B cell (primary cell): ENCODE results near the gene MT3. TPM values are rescaled to one million over a fixed set of nuclear protein-coding genes. Genes with fewer than 3 reads are reported as not detected.

Experiments
- ATAC-seq: fragments of 200-7000 bp; cut with Tn5 transposase; one replicate; pipeline ENCODE4 v1.10.0; 2021; ENCODE audit warnings: low read depth, mild to moderate bottlenecking, moderate number of reproducible peaks, moderate library complexity
- CTCF ChIA-PET: fragments of 350-600 bp; sonication (Branson Sonifier 250); formaldehyde crosslinking; loops from one replicate; lab custom pipeline; 2021; ENCODE audit warnings: antibody characterized with exemption, inconsistent platforms; lab: Charles Lee
- POLR2A ChIA-PET: fragments of 350-600 bp; sonication (Branson Sonifier 250); formaldehyde crosslinking; loops from one replicate; lab custom pipeline; 2021; ENCODE audit warnings: antibody characterized with exemption; lab: Charles Lee
- DNase-seq: peaks from one replicate; pipeline ENCODE4 v3.0.0; 2013
- H2AFZ ChIP-seq: 2 replicates; pipeline ENCODE4 v1.6.1; 2012; ENCODE audit warnings: mild to moderate bottlenecking, low read depth, low read length; ENCODE audit not compliant: insufficient read depth, poor library complexity, severe bottlenecking
- H3K27ac ChIP-seq, 2 donors: 1 replicate in 1 of 2; 2 replicates in 1 of 2; pipeline ENCODE4 v1.5.1; 2012 to 2013; ENCODE audit warnings: low read length in 2 of 2, mild to moderate bottlenecking in 2 of 2, moderate library complexity in 1 of 2
- H3K27me3 ChIP-seq, 4 experiments: fragments of 200-600 bp in 1 of 4; sonication (generic) in 1 of 4; replicated peaks in 1 of 4; 1 replicate in 2 of 4; 2 replicates in 2 of 4; pipeline versions ENCODE4 v1.6.1 to v1.7.0; 2013 to 2016; ENCODE audit warnings: low read length in 3 of 4, mild to moderate bottlenecking in 2 of 4, mixed read lengths in 1 of 4, moderate library complexity in 1 of 4; ENCODE audit not compliant: insufficient read depth in 4 of 4, control insufficient read depth in 3 of 4; ENCODE audit errors: control extremely low read depth in 1 of 4
- H3K36me3 ChIP-seq, 2 experiments: replicated peaks in 1 of 2; 1 replicate in 1 of 2; 2 replicates in 1 of 2; pipeline versions ENCODE4 v1.6.1 to v1.7.1; 2013; ENCODE audit warnings: low read length in 1 of 2; ENCODE audit not compliant: insufficient read depth in 2 of 2, control insufficient read depth in 1 of 2; ENCODE audit errors: control extremely low read depth in 1 of 2, extremely low read depth in 1 of 2
- H3K4me1 ChIP-seq, 2 donors: fragments of 200-600 bp in 1 of 2; sonication (generic) in 1 of 2; 1 replicate in 1 of 2; 2 replicates in 1 of 2; pipeline versions ENCODE4 v1.5.1 to v1.6.1; 2013 to 2017; ENCODE audit warnings: low read length in 2 of 2; ENCODE audit not compliant: control insufficient read depth in 2 of 2, insufficient read depth in 2 of 2
- H3K4me2 ChIP-seq: replicated peaks from 2 replicates; pipeline ENCODE3; 2012; ENCODE audit warnings: mild to moderate bottlenecking, low read depth, low read length; ENCODE audit not compliant: poor library complexity, severe bottlenecking
- H3K4me3 ChIP-seq, 5 experiments: fragments of 200-600 bp in 1 of 5; sonication (generic) in 1 of 5; 1 replicate in 3 of 5; 2 replicates in 2 of 5; pipeline versions ENCODE4 v1.5.1 to v1.7.0; 2011 to 2016; ENCODE audit warnings: low read length in 4 of 5, mild to moderate bottlenecking in 4 of 5, low read depth in 2 of 5, control low read depth in 1 of 5, moderate library complexity in 1 of 5; ENCODE audit not compliant: insufficient read depth in 1 of 5; ENCODE audit errors: control extremely low read depth in 1 of 5, extremely low read depth in 1 of 5
- H3K79me2 ChIP-seq: fragments of 200-600 bp; sonication (generic); one replicate; pipeline ENCODE4 v1.6.0; 2016; ENCODE audit warnings: low read length; ENCODE audit not compliant: control insufficient read depth, insufficient read depth
- H3K9ac ChIP-seq: fragments of 200-600 bp; sonication (generic); 2 replicates; pipeline ENCODE4 v1.6.1; 2017; ENCODE audit warnings: mild to moderate bottlenecking, low read length, moderate library complexity
- H3K9me3 ChIP-seq, 3 donors: one replicate each; pipeline versions ENCODE4 v1.6.1 to v1.7.1; 2013; ENCODE audit warnings: low read length in 2 of 3; ENCODE audit not compliant: control insufficient read depth in 2 of 3, insufficient read depth in 1 of 3; ENCODE audit errors: control extremely low read depth in 1 of 3
- H4K20me1 ChIP-seq: 2 replicates; pipeline ENCODE4 v1.6.0; 2012; ENCODE audit warnings: mild to moderate bottlenecking, low read length; ENCODE audit not compliant: insufficient read depth, control insufficient read depth, poor library complexity, severe bottlenecking
- H3K27ac Mint-ChIP-seq: one replicate; pipeline ENCODE4 v1.8.0; 2021; ENCODE audit warnings: mixed read lengths
- H3K27me3 Mint-ChIP-seq: one replicate; pipeline ENCODE4 v1.8.0; 2021; ENCODE audit warnings: mixed read lengths
- H3K4me1 Mint-ChIP-seq: one replicate; pipeline ENCODE4 v1.8.0; 2021; ENCODE audit warnings: mixed read lengths
- H3K4me3 Mint-ChIP-seq: one replicate; pipeline ENCODE4 v1.8.0; 2021; ENCODE audit warnings: mixed read lengths
- H3K9me3 Mint-ChIP-seq: one replicate; pipeline ENCODE4 v1.8.0; 2022; ENCODE audit warnings: mixed read lengths; ENCODE audit not compliant: insufficient read depth
- EZH2 ChIP-seq: IDR thresholded peaks from 2 replicates; pipeline ENCODE4 v1.6.1; 2012; ENCODE audit warnings: borderline replicate concordance, low read depth, mild to moderate bottlenecking, moderate library complexity, low read length; ENCODE audit not compliant: insufficient read depth, poor library complexity, severe bottlenecking
- WGBS: methylation state at CpG from one replicate; pipeline ENCODE4 v1.1.5; 2013; ENCODE audit warnings: missing lambda C conversion rate; ENCODE audit not compliant: insufficient coverage; 5-methylcytosine and 5-hydroxymethylcytosine counted together
- intact Hi-C: fragments of 100-400 bp; cut with micrococcal nuclease; formaldehyde crosslinking; loops from one replicate; pipeline ENCODE4 v1.10.0; 2022
- polyA plus RNA-seq: library from polyadenylated mRNA; depleted of rRNA; stranded (reverse); fragments of >200 nt; gene quantifications from 2 replicates; pipeline ENCODE4 v1.2.3, GENCODE V29; 2012
- total RNA-seq, 2 donors: library from RNA; stranded (reverse); fragments of 120-200 nt in 1 of 2; gene quantifications; 1 replicate in 1 of 2; 2 replicates in 1 of 2; pipeline versions ENCODE4 v1.2.3 to v1.2.4, GENCODE V29; 2013 to 2022
- TF ChIP-seq, protein P1 (sequence below): fragments of 200-600 bp; IDR thresholded peaks from one replicate; pipeline ENCODE4 v1.8.0; 2022; ENCODE audit warnings: antibody characterized with exemption, mild to moderate bottlenecking

Gene MT3
- total and polyA plus RNA-seq, 2 donors (not counting 1 experiment from before 2014, with no cell fraction given) = not detected

DNA sequence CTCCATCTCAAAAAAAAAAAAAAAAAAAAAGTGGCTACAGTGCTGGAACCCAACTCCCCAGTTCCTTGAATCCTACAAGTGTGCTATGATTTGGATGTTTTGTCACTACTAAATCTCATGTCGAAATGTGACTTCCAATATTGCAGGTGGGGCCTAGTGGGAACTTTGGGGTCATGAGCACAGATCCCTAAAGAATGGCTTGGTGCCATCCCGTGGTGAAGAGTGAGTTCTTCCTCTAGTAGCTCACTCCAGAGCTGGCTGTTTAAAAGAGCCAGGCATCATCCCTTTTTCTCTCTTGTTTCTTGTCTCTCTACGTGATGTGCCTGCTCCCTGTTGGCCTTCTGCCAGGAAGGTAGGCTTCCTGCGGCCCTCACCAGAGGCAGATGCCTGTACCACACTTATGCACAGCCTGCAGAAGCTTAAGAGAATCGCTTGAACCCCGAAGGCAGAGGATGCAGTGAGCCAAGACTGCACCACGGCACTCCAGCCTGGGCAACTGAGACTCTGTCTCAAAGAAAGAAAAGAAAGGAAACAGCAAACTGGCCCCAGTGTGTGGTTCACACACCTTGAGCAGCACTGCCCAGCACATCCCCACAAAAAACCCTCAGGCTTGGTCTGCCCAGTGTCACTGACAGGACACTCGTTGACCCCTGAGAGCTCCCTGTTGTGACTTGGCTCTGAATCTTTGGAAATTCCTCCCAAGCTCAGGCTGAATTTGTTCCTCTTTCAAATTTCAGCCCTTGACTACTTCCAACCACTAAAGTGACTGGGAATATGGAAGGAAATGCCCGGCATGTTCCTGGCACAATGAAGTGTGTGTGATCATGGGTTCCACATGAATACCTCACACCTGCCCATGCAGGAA lies 39.4 kb downstream of the MT3 start:
- ATAC-seq (no peak), DNase-seq (no peak)
- intact Hi-C loops = no loop called here
- TF ChIP-seq, protein P1, sequence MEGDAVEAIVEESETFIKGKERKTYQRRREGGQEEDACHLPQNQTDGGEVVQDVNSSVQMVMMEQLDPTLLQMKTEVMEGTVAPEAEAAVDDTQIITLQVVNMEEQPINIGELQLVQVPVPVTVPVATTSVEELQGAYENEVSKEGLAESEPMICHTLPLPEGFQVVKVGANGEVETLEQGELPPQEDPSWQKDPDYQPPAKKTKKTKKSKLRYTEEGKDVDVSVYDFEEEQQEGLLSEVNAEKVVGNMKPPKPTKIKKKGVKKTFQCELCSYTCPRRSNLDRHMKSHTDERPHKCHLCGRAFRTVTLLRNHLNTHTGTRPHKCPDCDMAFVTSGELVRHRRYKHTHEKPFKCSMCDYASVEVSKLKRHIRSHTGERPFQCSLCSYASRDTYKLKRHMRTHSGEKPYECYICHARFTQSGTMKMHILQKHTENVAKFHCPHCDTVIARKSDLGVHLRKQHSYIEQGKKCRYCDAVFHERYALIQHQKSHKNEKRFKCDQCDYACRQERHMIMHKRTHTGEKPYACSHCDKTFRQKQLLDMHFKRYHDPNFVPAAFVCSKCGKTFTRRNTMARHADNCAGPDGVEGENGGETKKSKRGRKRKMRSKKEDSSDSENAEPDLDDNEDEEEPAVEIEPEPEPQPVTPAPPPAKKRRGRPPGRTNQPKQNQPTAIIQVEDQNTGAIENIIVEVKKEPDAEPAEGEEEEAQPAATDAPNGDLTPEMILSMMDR = no peak
- TF ChIP-seq EZH2 = no peak
- H3K9ac ChIP-seq = no peak overlapping the region
- H2AFZ ChIP-seq = no peak overlapping the region
- WGBS = 78% methylated on average over 7 of the region's 9 CpGs
- H4K20me1 ChIP-seq = no peaks in the 10 kb centered on the region
- Mint-ChIP-seq H3K27me3 (peaks cover 54% of the 10 kb centered on the region), H3K27ac (no peak overlapping the region), H3K9me3 (no peaks in the 10 kb centered on the region), H3K4me3 (no peak overlapping the region), H3K4me1 (peaks cover 36% of the 10 kb centered on the region)
- H3K4me1 ChIP-seq = peaks cover 35 to 39% of the 10 kb centered on the region in 2 donors
- no peaks in the 10 kb centered on the region for H3K79me2 ChIP-seq
- H3K9me3 ChIP-seq = no peaks in the 10 kb centered on the region
- H3K4me2 ChIP-seq = no peak overlapping the region
- H3K27ac ChIP-seq = no peak overlapping the region
- H3K27me3 ChIP-seq = peaks cover 0 to 57% (median 32%) of the 10 kb centered on the region in 4 experiments
- ChIA-PET POLR2A (interaction anchor here (0.6 kb wide), 1 partner anchor 10 kb away, joined by 3 read pairs; no protein-coding TSS in a partner anchor), CTCF (interaction anchor here (2.2 kb wide), 1 partner anchor 28 kb away, joined by 15 read pairs; no protein-coding TSS in a partner anchor)
- no peak overlapping the region for H3K4me3 ChIP-seq
- H3K36me3 ChIP-seq = no peaks in the 10 kb centered on the region

DNA sequence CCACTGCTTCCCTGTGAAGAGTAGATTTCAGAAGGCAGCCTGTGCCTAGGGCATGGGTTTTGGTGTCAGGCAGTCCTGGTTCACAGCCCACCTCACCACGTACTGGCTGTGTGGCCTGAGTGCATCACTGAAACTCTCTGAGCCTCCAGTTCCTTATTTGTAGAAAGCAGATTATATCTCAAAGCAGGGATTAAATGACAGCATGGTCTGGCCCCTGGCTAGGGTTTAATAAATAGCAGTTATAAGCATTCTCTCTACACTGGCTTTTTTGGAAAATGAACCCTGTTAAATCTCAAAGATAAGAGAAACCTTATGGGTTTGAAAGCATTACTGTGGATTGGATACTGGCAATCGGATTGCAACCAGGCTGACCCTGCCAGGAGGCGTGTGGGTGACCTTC lies 40.2 kb downstream of the MT3 start:
- Mint-ChIP-seq H3K9me3 (no peaks in the 10 kb centered on the region), H3K4me3 (no peak overlapping the region)
- H3K79me2 ChIP-seq = no peaks in the 10 kb centered on the region

More for the DNA sequence above, 40.2 kb downstream of the MT3 start:
- peaks cover 33% of the 10 kb centered on the region for H3K4me1 Mint-ChIP-seq
- no peak for TF ChIP-seq EZH2
- TF ChIP-seq, protein P1 = no peak
- intact Hi-C loops = no loop called here
- ChIA-PET POLR2A (no interaction called here), CTCF (interaction anchor here (1.3 to 2.2 kb wide), 4 partner anchors 14 to 28 kb away, joined by 4 to 15 read pairs (median 6); partner anchors contain the start of gene MT2A)
- Histone ChIP-seq H3K4me1 (peaks cover 35 to 41% of the 10 kb centered on the region in 2 donors), H3K9ac (no peak overlapping the region), H2AFZ (no peak overlapping the region), H3K36me3 (no peaks in the 10 kb centered on the region), H3K4me3 (no peak overlapping the region), H3K27me3 (peaks cover 0 to 65% (median 36%) of the 10 kb centered on the region in 4 experiments), H3K27ac (no peak overlapping the region), H4K20me1 (no peaks in the 10 kb centered on the region), H3K4me2 (no peak overlapping the region), H3K9me3 (peaks cover 0 to under 1% (median 0%) of the 10 kb centered on the region in 3 donors)
- no peak for DNase-seq
- no peak overlapping the region for H3K27ac Mint-ChIP-seq
- no peak for ATAC-seq
- 91% methylated on average over 3 of the region's 3 CpGs for WGBS
- H3K27me3 Mint-ChIP-seq = peaks cover 57% of the 10 kb centered on the region
